Renal cortex interstitium (tissue), 11 donors: ENCODE data around the gene DNAJC1. TPM values are rescaled to one million over a fixed set of nuclear protein-coding genes. Genes with fewer than 3 reads are reported as not detected.
A peak's percentile ranks its signal among the peaks of the same experiment; 100 is the strongest.
"Not testable (repeated sequence)": the region's sequence is repeated elsewhere in the genome, so short reads cannot be mapped to it uniquely, and the experiment has no call there.

Source experiments
- DNase-seq, 11 donors: peaks; one replicate each; pipeline ENCODE4 v3.0.0-alpha.2; 2013; ENCODE audit warnings: low read depth in 9 of 11, low spot score in 4 of 11; ENCODE audit errors: extremely low read depth in 1 of 11
- polyA plus RNA-seq, 3 donors: library from polyadenylated mRNA; unstranded; fragments of 120-200 nt; gene quantifications; one replicate each; pipeline ENCODE4 v1.2.1, GENCODE V29; 2013; ENCODE audit not compliant: insufficient read length in 3 of 3

Gene DNAJC1
- polyA plus RNA-seq, 3 donors: 27.2 to 29.8 (median 28.3) TPM

DNA sequence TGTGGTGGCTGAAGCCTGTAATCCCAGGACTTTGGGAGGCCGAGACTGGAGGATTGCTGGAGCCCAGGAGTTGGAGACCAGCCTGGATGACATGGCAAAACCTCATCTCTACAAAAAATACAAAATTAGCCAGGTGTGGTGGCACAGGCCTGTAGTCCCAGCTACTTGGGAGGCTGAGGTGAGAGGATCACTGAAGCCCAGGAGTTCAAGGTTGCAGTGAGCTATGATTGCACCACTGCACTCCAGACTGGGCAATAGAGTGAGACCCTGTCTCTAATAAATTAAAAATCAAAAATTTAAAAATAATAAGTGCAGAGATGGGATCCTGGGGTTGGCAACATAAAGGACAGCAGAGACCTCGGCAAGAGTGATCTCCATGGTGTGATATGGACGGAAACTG lies 17.6 kb upstream of the DNAJC1 start:
- DNase-seq: not testable (repeated sequence)

DNA sequence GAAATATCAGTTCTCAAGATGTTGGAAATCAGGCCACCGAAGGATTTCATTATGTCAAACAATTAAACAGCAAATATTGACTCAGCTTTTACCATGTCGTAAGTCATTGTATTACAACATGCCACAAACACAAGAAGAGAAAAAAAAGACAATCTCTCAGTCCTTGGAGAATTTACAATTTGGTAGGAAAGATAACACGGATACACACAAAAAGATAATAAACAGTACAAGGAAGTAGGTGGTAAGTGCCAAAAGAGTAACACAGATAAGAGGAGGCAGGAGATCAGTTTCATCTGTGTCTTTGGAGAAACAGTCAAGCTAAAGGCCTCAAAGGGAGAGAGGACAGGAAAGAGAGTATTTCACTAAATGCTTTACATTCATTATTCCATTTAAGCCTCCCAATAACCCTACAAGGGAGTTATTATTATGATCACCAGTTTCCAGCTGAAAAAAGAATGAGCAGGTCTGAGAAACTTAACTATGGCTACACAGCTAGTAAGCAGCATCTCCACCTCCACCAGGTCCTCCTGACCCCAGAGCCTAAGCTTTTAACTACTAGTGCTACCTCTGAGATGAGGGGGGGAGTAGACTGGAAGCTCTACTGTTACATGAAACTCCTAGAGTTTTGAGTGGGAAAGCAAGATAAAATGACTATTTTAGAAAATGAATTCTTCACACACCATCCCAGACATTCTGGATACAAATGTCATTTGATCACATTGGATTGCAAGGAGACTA lies 13.9 kb upstream of the DNAJC1 start:
- no peak for DNase-seq

DNA sequence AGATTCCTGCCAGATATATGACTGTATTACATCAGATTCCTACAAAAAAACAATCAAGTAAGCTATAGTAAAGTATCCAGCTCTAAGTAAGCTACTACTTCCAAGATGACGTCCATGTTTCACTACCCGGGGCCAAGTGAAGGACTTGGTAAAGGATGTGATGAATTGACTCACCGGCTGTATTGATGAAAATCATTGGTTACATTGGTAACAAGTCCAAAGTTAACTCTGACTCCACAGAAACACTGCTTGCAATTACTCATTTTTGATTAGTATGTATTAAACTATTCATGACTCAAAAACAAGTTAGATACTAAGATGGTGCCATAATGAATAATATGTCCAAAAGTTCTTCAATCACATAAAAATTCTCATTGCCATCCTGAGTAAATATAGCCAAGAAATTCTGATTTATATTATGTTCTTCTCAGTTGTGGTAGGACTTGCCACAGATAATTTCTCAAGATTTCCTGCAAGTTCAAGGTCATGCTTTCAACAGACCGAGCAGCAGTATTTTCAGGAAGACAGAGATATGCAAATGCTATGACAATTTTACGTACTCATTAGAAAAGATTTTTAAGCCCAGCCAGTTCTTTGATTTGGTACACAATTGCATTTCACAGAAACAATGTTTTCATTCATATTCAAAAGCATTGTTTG lies 12.6 kb upstream of the DNAJC1 start:
- DNase-seq: no peak

DNA sequence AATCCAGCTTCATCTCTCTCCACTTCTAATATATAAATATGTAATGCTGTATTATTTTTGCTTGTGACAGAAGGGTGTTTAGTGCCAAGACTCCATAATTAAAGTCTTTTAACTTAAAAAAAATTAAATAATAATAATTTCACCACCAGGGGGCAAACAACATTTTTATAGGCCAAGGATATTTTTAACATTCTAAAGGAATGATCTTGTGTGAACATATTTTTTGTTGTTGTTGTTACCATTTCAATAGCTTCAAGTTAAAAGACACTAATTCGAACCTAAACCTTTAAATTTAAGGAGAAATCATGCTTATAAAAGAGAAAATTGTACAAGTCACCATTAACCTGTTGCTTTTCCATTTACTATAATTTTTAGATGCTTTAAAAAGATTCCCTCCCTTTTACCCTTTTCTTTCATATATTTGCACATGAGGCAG lies 7.5 kb upstream of the DNAJC1 start:
- peak in 1 of 11 donors; percentile 46 for DNase-seq

DNA sequence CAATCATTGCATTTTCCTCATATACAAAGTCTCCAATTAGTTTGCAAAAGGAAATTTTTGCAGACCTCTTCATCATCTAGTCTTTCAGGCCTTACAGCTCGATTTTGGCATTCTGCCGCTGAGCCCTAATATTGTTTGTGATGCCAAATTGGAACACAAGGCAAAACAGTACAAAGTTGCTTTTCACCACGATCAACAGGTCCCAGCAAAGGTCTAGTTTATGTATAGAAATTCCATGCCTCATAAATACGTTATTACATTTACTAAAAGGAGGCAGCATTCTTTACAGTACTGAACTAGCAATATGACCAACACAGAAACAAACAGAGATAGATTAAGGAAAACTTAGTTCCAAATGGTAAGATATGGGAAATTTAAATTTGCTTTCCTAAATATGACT lies 7.0 kb upstream of the DNAJC1 start:
- no peak for DNase-seq

DNA sequence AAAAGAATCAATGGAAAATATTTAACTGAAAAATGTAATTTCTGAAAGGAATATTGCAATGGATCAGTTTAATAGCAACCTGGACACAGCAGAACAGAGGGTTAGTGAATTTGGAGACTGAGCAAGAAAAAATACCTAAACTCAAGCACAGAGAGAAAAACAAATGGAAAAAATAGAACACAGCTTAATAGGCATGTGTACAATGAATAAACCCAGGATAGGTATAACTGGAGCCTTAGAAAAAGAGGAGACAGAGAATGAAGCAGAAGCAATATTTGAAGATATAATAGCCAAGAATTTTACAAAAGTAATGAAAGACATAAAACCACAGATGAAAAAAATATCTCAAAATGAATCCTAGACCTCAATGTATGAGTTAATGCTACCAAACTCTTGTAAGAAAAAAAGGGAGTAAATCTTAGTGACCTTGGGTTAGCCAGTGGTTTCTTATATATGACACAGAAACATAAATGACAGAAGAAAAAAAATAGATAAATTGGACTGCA lies 2.9 kb upstream of the DNAJC1 start:
- DNase-seq: no peak

DNA sequence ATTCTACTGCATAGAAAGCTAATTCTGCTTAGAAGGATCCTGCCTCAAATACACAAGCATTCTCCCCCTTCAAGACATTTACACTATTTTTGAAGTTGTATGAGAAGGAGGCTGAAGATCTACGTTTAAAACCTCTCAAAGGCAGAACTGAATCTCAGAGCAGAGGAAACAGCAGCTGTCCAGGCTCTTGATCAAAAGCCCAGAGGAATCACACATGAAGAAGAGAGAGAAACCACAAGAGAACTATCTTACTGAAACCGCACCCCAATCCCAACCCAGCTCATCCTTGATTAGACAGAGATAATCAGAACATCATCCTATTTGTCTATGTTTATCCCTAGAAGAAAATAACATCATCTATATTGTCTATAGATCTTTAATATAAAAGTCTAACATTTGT lies 2.2 kb upstream of the DNAJC1 start:
- DNase-seq: no peak

DNA sequence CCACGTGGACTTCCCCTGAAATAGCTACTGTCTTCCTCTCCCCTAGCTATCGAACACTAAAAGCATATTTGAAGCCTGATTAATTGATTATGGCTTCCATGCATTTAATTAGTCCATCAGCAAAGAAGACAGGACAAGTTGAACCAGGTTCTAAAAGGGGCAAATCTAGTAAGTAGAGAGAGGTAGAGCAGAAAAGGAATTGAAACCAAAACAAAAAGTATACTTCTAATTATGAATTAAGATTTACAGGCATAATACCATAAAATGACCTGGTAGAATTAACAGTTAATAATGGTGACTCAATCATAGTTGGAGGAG lies 393 bp upstream of the DNAJC1 start:
- no peak for DNase-seq

DNA sequence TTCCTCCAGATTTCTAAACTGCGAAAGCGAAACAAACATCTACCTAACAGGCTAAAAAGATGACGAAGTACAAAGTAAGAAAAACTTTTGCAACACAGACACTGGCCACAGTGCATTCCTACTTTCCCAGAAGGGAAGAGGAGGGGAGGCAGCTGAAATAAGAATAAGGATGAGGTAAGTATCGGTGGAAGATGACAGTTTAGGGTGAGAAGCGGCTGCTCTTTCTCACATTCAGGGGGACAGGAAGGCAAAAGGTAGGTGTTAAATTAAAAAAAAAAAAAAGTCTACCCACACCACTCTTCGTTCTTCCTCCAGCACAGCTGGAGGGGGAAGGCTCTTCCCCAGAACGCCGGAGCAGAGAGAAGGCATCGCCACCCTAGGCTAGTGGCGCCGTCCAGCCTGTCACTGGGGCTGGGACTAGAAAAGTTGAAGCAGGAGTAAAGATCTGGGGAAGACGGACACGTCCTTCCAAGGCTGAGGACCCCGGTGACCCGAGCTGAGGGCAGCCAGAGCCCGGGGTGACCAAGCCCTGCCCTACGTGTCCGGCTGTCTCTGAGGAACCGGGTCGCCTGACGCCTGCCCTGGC lies 846 bp downstream of the DNAJC1 start:
- peak in 4 of 11 donors; percentile 21 to 31 (median 30) for DNase-seq

DNA sequence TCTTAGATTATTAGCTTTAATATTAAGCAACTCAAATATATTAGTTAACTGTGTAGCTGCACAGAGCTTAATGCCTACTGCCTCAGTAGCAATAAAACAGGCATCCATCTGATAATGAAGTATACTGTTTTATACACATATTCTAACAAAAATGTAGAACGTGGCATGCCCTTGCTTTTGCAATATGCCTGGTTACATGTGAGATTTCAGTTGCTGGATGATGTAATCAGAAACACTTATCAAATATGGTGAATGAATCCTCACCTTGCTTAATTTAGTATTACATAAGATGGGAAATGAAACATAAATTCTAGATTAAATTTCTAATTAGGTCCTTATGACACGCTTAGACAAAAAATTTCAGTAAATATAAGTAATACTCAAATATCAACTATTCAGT lies 8.0 kb downstream of the DNAJC1 start:
- DNase-seq: no peak

DNA sequence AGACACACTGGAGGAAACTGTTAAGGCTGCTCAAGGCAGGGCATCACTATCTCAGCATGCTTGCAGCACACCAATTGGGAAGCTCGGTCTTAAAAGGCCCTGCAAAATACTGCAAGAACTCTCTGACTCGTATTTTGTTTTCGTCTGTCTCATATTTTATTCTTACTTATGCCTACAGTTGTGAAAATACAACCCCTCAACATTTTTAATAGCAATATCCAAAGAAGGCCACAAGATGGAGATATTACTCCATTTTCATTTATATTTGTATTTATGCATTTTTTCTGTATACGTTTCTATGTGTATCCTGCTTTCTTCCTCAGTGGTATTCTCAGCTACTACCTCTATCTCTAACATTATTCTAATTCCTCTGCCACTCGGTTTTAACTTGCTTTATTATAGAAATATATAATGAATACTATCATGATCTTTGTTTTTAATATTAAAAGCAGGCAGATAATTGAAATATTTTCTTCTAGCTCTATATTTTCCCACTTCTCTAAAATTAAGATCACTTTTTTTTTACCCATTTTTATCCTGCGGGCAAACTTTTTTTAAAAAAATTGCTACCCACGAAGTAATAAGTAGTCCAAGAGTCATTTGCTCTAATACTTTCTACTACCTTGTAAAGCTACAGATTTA lies 10.0 kb downstream of the DNAJC1 start:
- no peak for DNase-seq

DNA sequence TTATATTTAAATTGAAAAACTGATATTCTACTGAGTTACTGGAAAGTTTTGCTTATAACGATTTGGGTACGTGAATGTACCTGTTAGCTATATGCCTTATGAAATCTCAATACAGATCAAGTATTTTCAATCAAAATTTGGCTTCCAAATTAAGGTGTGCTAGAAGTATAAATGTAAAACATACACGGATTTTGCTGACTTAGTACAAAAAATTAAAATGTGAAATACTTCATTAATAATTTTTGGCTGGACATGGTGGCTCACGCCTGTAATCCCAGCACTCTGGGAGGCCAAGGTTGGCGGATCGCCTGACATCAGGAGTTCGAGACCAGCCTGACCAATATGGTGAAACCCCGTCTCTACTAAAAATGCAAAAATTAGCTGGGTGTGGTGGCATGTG lies 11.7 kb downstream of the DNAJC1 start:
- no peak for DNase-seq

DNA sequence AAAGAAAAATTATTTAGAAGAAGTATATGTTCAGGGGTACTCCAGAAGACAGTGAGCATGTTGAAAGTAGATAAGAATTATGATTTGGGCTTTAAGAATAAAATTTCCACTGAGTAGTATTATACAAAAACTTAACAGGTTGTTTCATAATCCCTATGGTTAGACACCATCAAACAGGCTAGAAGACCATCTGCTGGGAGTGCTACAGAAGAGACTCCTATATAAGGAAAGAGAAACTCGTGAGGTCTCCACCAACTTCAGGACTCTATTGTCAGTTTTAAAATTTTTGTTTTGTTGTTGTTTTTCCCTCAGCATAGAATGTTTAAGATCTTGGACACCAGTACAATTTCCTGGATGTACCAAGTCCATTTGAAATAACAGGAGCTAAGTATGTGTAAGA lies 13.1 kb downstream of the DNAJC1 start:
- no peak for DNase-seq

DNA sequence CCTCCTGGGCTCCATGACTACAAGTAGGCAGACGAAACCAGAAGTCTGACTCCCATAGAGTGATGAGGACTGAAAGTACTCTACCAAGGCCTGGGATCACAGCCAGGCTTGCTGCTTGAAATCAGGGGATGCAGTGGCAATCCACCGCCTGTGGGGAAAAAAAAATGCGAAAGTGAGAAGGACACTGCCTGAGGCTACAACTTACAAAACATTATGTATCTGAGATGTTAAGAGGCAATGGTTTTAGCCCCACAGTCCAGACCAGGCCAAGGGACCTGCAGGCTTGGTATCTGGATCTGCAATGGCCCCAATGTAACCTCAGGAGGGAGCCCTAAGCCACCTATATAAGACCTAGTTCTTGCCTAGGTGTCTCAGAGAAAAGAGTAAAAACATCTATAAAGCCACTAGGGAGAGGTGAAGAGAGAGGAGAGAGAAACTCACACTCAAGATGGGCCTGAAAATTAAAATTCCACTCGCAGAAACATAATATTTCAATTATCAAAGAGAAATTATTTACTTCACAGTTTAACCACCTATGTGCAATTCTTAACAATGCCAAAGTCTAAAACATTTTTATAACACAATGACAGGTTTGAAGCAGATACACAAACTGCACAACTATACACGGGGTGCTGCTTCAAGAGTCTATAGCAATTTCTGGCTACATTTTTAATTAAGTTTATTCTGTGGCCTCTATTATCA lies 13.9 kb downstream of the DNAJC1 start:
- DNase-seq: peak in 5 of 11 donors; percentile 31 to 51 (median 40)

DNA sequence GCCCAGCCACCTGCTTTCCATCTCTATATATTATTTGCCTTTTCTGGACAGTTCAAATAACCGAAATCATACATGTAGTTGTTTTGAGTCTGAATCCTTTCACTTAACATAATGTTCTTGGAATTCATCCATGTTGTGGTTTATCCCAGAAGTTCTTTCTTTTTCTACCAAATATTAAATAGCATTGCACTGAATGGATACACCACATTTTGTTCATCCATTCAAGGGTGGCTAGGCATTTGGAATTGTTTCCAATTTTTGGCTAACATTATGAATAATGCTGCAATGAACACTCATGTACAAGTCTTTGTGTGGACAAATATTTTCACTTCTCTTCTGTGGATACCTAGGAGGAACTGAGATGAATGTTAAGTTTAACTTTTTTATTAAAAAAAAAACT lies 18.0 kb downstream of the DNAJC1 start:
- no peak for DNase-seq

DNA sequence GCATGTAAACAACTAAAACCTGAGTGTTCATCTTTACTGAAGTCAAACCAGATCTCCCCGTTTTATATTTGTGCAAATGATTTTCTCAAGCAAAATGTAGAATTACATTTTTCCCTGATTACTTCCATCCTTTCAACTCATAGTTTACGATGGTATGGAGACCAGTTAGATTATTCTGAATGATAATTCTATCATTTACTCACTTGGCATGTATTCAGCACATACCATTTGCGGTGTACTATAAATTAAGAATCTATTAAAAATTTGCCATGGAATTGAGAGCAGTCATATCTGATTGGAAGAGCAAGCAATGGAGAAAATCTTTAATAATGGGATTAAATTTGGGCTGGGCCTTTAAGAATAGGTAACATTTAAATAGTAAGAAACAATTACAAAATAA lies 22.4 kb downstream of the DNAJC1 start:
- no peak for DNase-seq

DNA sequence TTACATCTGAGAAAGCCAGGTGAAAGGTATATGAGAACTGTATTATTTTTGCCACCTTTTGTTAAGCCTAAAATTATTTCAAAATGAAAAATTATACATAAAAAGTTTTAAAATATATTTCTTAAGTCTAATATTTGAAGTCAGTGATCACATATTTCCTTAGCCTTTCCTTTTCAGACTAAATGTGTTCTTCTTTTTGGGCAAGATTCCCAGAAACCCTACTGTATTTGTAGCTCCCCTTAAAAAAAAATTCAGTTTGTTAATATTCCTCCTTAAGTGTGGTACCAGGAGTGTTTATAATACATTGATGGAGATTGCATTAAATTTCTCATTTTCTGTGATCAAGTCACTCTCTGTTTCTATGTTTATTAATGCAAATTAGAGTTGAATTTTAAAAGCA lies 22.8 kb downstream of the DNAJC1 start:
- DNase-seq: no peak

DNA sequence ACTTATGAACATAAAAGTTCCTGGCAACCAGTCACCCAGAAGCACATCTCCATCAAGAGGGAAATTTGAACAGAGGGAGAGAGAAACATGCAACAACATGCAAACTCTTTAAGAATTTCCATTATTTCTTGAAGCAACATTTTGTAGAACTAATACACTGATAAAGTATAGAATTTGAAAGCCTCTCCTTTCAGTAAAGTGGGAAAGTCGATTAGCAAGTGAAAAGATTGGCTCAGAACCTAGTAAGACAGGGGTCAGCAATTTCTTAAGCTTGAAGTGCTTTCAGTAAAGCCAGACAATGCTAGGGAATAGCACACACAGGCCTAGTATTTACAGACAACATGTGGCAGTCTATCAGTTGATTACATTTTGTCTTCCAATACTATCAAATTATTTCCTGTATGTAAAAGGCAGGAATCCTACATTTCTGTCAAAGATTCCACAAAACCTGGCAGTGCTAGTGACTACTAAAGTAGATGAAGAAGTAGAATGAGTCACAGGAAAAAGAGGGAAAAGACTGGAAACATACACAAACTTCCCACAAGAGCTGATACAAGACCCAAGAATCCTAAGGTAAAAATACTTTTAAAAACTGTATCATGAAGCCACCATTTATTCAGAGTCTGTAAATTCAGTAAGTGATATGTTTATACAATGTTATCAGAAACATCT lies 25.2 kb downstream of the DNAJC1 start:
- DNase-seq: no peak

DNA sequence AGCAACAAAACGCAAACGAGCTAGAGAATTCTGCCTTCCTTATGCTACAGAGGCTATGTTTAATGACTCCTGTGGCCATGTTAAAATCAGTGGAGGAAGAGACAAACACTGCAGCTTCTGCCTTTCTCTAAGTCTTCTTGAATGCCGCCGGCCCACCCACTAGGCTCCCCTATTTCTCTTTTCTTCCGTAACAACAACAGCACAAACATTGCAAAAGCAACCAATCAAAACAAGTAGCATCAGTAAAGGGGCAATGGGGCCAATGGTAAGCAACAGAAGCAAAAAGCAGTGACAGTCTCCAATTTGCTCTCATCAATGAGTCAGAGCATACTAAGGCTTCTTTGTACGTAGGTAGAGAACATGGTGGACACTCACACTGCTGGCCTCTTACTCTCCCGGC lies 26.8 kb downstream of the DNAJC1 start:
- DNase-seq: no peak
